ENCODE measurements around the gene RIMS1. TPM values are rescaled to one million over a fixed set of nuclear protein-coding genes. Genes with fewer than 3 reads are reported as not detected.

The RIMS1 gene, protein sequence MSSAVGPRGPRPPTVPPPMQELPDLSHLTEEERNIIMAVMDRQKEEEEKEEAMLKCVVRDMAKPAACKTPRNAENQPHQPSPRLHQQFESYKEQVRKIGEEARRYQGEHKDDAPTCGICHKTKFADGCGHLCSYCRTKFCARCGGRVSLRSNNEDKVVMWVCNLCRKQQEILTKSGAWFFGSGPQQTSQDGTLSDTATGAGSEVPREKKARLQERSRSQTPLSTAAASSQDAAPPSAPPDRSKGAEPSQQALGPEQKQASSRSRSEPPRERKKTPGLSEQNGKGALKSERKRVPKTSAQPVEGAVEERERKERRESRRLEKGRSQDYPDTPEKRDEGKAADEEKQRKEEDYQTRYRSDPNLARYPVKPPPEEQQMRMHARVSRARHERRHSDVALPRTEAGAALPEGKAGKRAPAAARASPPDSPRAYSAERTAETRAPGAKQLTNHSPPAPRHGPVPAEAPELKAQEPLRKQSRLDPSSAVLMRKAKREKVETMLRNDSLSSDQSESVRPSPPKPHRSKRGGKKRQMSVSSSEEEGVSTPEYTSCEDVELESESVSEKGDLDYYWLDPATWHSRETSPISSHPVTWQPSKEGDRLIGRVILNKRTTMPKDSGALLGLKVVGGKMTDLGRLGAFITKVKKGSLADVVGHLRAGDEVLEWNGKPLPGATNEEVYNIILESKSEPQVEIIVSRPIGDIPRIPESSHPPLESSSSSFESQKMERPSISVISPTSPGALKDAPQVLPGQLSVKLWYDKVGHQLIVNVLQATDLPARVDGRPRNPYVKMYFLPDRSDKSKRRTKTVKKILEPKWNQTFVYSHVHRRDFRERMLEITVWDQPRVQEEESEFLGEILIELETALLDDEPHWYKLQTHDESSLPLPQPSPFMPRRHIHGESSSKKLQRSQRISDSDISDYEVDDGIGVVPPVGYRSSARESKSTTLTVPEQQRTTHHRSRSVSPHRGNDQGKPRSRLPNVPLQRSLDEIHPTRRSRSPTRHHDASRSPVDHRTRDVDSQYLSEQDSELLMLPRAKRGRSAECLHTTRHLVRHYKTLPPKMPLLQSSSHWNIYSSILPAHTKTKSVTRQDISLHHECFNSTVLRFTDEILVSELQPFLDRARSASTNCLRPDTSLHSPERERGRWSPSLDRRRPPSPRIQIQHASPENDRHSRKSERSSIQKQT (N-terminal part only)
- 1 to 10 TPM; 1.4 to 2.9 (median 2.2) TPM for polyA plus RNA-seq (ENCODE audit: insufficient read length in 4 of 4)

GRCh38 chr6:71886184-71887005 lies at the start of gene RIMS1:
TSS of gene RIMS1 (plus strand) at chr6:71886550. CDS start at chr6:71887024, 474 bp downstream.
- DNase-seq (ENCODE audit: low read depth in 4 of 4, low spot score in 3 of 4) = peak in 3 of 4 donors; percentile 10 to 27 (median 18)

- no peak for DNase-seq (ENCODE audit: low read depth in 4 of 4, low spot score in 3 of 4)
Observed at GRCh38 chr6:71851214-71851613, 35.1 kb upstream of the RIMS1 start.

- DNase-seq (ENCODE audit: low read depth in 4 of 4, low spot score in 3 of 4) = no peak
Observed at GRCh38 chr6:71852948-71853347, 33.4 kb upstream of the RIMS1 start.

- DNase-seq (ENCODE audit: low read depth in 4 of 4, low spot score in 3 of 4) = no peak
Observed at GRCh38 chr6:71855406-71855805, 30.9 kb upstream of the RIMS1 start.

DNA sequence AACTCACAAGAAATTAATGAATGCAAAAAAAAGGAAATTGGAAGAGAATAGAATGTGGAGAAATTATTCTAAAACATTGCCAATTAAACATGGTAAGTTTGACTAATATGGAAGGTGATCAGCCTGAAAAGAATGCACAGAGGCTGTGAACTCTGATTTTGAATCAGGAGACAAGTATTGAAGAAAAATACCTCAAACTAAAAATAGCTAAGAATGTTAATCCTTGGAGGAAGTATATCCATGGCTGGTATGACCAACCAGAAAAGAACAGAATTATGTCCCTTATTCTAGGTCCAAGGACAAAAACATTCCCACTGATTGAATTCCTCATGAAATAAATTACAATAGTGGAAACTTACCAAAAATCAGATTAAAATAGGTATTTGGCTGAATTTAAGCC lies 7.3 kb upstream of the RIMS1 start:
- DNase-seq (ENCODE audit: low read depth in 4 of 4, low spot score in 3 of 4) = no peak

GRCh38 chr6:71887006-71887743 lies 825 bp downstream of the RIMS1 start:
- DNase-seq (ENCODE audit: low read depth in 4 of 4, low spot score in 3 of 4) = no peak

DNA sequence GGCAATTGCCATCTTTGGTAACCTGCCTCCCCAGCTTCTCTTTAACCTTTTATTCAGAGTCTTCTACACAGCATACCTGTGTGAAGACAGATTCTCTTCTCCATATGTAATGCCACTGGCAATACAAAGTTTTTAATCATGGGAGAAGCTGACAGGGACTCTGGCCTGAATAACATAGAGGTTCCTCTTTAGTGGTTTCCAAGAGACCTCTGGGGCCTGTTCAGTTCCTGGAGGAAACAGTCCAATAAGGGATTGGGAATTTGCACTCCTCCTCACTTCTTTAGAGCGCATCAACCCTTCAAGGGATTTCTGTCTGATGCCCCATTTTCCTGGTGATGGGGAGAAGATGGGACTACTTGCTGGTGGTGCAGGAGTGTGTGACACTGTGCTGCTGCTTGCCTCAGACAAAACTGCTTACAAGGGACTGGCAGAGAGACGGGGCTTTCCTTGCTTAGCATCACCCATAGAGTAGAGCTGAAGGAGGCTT lies 1.4 kb downstream of the RIMS1 start:
- DNase-seq (ENCODE audit: low read depth in 4 of 4, low spot score in 3 of 4) = no peak

DNA sequence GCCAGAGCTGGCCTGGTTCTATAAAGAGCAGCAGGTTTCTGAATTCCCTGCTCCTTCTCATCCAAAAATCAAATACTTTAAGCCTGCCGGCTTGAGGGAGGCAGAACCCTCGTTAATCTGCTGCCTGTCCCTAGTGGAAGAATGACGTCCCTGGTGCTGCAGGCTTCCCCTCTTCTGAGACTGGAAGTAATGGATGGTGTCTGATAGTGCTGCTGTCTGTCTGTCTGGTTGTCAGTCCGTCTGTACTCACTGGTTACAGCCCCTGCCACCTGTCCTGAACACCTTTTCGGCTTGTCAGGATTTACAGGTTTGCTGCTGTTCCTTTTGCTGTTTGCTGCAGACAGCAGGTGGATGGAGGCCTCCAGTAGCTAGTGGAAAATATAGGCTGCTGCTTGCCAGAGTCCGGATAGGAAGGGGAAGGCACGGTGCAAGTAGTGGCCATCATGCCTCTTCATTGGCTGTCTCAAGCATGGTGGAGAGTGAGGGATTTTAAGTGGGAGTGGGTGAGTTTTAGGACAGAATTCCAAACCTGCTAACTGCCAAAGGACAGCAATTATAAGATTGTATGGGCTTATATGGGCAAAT lies 2.5 kb downstream of the RIMS1 start:
- DNase-seq (ENCODE audit: low read depth in 4 of 4, low spot score in 3 of 4) = no peak

- no peak for DNase-seq (ENCODE audit: low read depth in 4 of 4, low spot score in 3 of 4)
Observed at GRCh38 chr6:71889366-71889765, 3.0 kb downstream of the RIMS1 start.

- no peak for DNase-seq (ENCODE audit: low read depth in 4 of 4, low spot score in 3 of 4)
Observed at GRCh38 chr6:71892641-71893040, 6.3 kb downstream of the RIMS1 start.

- no peak for DNase-seq (ENCODE audit: low read depth in 4 of 4, low spot score in 3 of 4)
Observed at GRCh38 chr6:71900642-71901041, 14.3 kb downstream of the RIMS1 start.

DNA sequence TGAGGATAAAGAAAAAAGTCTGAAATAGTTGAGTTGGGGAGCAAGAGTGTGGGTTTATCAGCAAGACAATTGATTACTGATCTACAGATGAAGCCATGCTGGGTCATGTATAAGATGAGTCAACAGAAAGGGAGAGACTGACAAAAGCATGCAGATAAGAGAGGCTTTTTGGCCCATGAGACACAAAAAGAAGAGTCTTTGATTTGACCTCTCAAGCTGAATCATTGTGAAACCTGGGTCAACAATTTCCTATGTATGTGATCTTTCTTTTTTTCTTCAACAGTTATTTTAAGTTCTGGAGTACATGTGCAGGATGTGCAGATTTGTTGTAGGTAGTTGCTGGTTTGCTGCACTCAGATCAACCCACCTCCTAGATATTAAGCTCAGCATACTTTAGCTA lies 15.9 kb downstream of the RIMS1 start:
- no peak for DNase-seq (ENCODE audit: low read depth in 4 of 4, low spot score in 3 of 4)

GRCh38 chr6:71906813-71907212 lies 20.5 kb downstream of the RIMS1 start:
- no peak for DNase-seq (ENCODE audit: low read depth in 4 of 4, low spot score in 3 of 4)

DNA sequence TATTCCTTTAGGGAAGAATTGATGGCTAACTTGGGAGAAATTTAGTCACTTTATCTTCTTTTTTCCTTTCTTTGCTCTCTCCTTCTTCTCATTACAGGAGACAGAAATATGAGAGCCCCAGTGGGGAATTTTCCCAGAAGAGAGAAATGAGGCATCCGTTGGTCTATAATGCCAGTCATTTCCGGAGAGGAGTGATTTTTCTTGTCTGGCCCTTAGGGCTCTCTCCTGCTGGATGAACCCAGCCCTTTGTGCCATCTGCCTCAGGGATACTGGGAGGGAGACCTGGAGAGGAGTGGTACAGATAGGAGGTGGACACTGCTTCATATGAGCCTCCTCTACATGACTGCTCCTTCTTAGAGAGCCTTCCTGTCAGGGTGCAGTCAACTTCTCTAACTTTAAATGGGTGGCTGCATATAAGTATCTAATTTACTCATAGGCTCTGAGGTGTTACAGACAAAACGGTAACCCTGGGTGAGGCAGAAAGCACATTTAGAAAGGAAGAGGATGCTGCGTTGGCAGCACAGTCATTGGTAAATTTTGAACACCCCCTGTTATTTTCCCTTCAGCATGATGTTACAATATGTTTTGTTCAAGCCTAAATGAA lies 21.9 kb downstream of the RIMS1 start:
- DNase-seq (ENCODE audit: low read depth in 4 of 4, low spot score in 3 of 4) = no peak

DNA sequence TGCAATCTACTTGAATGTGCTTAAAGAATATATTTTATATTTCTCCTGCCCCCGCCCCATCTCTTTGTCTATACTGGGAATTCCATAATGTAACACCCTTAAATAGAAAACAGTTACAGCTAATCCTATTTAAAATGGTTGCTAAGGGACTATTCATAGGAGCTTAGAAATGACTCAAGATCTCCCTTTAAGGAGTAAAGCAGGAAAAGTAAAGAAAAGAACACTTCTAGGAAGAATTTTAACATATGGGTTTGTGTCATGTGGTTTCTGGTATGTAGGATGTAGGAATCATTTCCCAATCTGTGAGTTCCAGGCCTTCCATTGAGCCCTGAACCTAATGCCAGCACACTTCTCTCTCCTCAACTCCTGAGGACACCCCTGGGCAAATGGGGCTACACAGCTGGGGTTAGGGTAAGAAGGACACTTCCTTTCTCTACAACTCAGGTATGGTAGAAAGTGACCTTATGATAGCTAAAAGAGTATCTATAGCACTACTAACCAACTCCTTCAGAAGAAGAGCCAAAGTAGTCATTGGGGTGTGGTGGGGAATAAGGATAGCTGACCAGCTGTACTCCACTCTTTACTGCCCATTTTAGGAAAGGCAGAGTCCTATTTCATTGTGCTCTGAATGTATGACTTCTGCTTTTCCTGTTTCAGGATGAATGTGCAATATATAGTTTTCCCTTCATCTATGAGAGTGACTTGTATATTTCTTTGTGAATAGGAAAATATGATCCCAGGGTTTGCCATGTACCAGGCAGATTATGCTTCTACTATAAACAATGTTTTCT lies 27.3 kb downstream of the RIMS1 start:
- DNase-seq (ENCODE audit: low read depth in 4 of 4, low spot score in 3 of 4) = no peak

- DNase-seq (ENCODE audit: low read depth in 4 of 4, low spot score in 3 of 4) = no peak
Observed at GRCh38 chr6:71929047-71929446, 42.7 kb downstream of the RIMS1 start.

GRCh38 chr6:71933881-71934280 lies 47.5 kb downstream of the RIMS1 start:
- peak in 1 of 4 donors; percentile 7 for DNase-seq (ENCODE audit: low read depth in 4 of 4, low spot score in 3 of 4)

- no peak for DNase-seq (ENCODE audit: low read depth in 4 of 4, low spot score in 3 of 4)
Observed at GRCh38 chr6:71965404-71965803, 79.1 kb downstream of the RIMS1 start.

Data from left renal pelvis (tissue), 4 donors.